HPDE6-E6E7 (cell line): ENCODE measurements around the gene SP3.

ENCODE experiments used
- DNase-seq: peaks from one replicate; pipeline ENCODE4 v3.0.0; 2011; ENCODE audit warnings: missing footprints; ENCODE audit errors: extremely low spot score

The SP3 gene

DNA sequence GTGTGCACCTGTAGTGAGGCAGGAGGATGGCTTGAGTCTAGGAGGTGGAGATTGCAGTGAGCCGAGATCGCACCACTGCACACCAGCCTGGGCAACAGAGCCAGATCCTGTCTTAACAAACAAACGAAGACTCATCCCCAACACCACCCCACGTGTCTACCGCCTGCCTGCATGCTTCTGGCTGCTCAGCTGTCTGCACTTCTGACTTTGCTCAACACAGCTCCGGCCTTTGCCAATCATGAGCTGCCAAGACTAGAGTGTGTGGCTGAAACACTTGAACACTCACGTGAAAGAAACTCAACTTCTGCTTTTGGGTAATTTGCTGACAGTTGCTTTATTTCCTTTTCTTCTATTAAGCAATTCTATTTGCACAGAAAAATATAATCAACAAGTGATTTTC lies 32.1 kb upstream of the SP3 start:
- DNase-seq = no peak

DNA sequence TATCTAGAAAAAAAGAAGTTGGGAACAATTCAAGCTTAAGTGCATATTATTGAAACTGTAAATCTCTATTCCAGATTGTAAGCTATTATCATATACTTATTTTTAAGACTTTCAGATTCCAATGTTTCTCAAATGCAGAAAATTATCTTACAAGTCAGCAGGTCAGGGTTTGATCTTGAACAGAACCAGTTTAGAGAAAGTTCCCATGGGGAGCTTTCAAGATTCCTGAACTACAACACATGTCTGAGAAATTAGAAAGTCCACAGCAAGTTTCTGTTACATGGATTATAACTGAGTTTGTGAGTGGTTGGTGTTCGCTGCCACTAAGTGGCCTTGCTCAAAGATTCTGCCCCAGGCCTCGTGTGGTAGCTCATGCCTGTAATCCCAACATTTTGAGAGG lies 31.6 kb upstream of the SP3 start:
- no peak for DNase-seq

DNA sequence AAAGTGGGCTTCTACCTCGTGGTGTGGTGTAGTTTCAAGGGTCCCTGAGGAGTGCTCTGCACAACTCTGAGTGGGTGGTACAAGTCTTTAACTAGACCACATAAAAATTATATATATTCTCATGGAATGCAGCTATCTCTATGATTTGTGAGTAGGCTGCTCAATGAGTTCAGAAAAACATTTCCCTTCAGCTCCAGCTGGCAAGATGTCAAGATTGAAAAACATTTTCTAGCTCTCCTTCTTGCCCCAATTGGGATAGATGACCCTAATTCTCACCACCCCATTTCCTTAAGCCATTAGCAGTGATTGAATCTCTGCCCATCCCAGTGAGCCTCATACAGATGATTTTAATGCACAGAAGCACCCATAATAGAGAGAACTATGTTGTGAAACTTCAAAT lies 28.3 kb upstream of the SP3 start:
- no peak for DNase-seq

DNA sequence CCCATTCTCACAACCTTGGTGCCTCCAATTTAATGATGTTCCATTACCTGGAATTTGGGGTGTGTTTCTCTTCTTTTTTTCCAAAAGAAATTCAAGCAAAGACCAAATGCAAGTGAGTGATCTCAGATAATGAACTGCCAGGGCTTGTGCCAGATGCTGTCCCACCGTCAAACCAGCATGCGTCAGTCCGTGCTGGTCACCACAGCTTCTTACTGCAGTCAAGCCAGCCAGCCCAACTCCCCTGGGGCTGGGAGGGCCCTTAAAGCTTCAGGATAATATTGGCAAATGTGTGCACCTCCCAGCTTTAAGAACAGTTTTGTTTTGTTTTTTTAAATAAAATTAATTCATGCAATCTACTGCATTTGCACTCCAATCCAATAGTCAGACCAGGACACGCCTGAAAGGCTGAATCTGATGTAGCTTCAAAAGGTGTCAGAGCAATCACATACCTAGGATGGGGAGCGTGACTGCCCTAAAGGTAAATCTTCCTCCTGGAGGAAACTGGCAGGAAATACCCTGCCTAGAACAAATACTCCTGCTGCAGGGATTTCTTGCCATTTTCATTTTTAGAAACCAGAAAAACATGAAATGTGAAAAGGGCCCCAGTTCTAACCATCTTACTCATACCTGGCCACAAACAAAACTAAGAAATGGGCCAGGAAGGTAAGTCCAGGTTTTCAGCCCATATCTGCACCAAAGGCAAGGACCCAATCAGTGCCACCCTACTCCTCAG lies 26.8 kb upstream of the SP3 start:
- no peak for DNase-seq

DNA sequence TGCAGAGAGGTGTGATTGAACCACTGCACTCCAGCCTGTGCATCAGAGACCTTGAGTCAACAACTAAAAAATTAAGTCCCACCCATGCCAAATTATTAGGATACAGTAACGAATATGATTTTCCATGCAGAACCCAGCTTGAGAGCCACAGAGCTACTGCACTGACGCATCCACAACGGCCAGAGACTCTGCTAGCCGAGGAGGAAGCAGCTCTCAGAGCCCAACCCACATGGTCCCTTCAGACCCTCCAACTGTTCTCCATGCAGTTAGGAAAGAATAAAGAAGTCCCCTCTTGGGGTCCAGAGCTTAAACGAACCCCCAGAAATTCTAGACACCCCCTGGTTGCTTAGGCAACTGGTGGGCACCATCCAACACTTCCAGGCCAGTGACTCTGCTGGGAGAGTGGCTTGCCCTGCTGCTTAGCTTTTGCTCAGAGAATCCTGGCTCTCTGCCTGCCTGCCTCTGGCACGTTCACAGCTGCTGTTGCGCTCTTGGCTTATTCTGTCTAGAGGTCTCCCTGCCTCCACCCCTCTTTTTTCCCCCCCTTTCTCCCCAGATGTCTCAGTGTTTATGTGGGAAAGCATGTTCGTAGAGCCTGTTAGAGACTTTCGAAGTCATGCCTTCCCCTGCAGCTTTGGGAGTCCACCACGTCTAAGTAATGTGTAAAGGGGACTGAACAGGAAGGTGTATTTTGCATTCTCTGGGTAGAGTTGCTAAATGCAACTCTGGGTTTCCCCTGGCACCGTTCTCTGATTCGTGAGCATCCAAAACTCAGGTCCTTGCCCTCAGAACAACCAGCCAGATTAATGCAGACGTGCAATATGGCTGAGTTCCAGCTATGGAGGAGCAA lies 26.0 kb upstream of the SP3 start:
- DNase-seq = no peak

DNA sequence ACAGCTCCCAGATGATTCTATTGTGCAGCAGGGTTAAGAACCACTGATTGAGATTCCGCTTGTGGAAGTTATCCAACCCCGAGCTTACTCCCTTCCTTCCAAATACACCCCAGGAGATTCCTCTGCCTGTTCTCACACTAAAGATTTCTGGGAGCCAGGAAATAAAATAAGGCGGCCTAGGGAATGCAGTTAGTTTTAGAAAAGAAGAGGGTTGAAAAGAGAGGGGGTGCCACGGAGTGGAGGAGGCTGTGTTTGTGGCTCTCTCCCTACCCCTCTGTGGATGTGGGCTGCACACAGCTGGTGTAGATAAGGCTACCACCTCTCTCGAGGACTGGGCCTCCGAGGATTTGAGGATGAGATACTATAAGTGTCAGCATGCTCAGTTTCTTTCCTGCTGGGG lies 25.1 kb upstream of the SP3 start:
- no peak for DNase-seq

DNA sequence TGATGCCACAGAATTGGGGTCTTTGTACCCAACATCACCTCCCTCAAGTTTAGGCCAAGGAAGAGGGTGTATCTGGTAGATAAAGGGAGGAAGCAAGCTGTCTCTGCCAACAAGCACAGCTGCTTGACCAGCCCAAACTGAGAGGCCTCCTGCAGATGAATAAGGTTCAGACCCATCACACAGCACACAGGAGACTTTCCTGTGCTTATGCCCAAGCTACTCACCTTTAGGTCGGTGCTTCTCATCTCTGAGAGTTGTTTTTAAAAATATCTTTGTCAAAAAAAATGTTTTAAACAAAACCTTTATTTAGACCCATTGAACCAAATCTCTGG lies 24.7 kb upstream of the SP3 start:
- DNase-seq = no peak

DNA sequence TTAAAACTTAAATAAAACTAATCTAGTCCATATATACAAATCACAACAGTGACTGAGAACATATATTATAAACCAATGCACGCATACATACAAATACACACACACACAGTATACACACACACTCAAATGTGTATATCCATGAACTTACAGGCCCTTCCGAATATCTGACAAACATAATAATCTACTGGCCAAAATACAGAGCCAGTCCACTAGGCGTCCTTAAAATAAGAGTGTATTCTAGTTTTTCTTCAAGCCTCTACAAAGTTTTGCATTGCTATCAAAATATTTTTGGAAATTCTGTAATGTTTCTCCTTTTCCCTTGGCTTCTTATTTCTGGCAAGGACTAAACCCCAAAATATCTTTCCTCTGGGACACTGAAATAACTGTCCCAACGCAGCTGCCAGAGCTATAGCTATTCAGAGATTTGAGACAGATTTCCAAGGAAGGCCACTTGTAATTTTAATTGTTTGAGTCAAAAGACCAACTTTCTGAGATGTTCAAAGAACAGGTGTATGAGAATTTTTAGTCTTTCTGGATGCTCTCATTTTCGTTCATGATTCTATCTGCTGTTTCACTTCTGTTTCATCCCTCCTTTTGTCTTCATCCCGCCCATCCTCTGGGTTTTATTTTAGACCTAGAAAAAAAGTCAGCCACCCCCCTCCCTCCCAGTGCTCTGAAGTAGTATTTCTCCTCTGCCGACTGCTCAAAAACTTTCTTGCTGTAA lies 24.1 kb upstream of the SP3 start:
- DNase-seq = no peak

DNA sequence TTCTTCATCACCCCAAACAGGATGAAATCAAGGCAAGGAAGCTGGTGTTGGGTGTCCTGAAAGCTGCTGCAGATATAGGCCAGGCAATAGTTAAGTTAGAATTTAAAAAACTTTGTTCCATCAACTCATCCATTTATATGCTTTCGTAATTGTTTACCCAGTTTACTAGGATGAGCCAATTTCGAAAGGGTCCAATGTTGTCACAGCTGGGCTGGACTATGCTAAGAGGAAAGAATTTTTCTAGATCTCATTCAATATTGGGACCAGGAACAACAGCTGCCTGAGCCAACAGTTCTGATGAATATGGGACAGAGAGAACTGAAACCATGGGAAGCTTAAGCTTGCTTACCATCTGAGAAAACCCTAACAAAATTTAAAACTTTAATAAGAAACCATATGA lies 21.6 kb upstream of the SP3 start:
- no peak for DNase-seq

DNA sequence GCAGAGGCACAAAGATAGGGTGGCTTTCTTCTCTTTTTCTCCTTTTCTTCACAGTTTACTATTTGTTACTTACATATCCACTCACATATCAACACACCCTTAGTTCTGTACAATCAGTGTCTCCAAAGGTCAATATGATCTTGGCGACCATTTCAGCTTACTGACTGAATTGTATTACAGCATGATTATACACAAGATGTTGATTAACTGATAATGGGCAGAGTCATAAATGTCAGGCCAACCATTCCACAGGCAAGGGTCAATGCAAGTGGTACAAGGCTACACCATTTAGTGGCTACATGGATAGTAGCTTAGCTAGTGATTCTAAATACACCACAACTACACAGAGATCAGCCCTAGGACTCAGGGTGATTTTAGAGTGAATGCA lies 20.4 kb upstream of the SP3 start:
- DNase-seq = no peak

DNA sequence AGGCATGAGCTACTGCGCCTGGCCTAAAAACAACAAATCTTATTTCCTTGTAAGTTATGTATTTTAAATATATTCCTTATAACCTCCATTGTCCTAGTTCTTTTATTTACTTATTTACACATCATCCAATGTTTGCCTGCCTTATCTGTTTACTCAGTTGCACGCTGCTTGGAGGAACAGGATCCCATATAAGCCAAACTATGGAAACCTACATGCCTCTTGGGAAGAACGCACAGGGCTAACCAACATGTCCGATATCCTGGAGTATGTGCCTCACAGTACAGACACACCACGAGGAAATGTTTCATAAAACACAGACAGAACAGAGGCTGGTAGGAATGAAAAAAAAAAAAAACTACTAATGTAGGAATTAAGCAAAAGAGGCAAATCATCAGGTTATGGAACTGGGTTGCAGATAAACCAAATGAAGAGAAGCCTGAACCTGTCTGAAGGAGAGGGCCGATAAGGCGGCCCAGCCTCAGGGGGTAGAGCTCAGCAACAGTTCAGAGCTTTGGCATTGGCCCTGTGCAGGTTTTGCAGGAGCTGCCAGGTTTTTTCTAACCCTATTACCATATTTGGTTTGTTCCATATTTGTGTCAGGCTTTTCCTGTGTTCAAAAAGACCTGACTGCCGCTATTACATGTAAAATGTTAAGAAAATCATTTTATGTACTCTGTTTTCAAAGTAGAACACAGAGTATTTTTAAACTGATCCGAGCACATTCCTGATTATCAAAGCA lies 19.9 kb upstream of the SP3 start:
- no peak for DNase-seq

DNA sequence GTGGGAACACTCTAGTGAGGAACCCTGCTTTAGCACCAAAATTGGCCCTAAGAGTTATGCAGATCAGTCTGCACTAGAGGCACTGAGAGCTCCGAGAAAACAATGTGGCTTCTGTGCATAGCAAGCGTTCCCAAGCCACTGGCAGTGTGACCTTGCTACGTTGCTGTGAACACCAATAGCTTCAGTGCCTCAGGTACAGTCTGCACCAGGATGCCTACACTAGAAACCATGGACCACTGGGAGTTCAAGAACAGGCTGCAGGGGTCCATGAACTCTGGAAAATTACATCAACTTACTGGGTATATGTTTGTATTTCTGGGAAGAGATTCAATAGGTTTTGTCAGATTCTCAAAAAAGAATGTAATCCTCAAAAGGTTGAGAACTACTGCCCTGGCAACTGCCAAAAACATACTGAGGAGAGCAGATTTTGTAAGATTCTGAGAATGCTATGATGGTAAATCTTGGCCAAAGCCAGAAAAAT lies 18.3 kb upstream of the SP3 start:
- no peak for DNase-seq

DNA sequence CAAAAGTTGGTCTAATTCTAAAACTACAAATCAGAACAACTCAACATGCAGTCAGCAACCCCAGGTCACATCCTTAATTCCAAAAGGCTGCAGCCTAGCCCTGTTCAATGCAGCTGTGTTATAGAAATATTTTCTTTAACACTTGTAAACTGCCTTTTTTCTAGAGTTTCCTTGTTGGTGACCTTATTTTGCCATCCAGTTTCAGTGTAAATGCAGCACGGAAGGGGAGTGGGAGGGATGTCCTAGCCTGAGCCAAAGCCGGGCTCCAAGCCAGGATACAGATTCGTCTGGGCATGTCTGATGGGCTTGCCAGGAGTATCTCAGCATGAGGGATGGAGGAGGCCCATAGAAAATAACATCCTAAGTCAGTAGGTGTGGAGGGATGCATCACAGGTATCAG lies 17.7 kb upstream of the SP3 start:
- DNase-seq = peak; percentile 72

DNA sequence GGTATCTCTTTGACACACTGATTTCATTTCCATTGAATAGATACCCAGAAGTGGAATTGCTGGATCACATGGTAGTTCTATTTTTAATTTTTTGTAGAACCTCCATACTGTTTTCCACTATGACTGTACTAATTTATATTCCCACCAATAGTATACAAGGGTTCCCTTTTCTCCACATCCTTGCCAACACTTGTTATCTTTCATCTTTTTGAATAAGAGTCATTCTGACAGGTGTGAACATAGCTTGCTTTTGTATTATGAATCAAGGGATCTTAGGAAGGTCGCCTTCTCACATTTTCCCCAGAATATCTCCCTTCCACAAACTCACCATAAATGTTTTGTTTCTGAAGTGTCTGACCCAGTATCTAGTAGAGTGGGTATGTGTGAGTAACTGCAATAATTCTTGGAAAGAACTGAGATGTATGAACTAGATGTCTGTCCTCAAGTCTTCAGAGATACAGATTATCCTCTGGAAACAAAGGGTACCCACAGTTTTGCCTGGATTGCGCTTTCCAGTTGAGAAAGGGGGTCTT lies 17.1 kb upstream of the SP3 start:
- DNase-seq = no peak

DNA sequence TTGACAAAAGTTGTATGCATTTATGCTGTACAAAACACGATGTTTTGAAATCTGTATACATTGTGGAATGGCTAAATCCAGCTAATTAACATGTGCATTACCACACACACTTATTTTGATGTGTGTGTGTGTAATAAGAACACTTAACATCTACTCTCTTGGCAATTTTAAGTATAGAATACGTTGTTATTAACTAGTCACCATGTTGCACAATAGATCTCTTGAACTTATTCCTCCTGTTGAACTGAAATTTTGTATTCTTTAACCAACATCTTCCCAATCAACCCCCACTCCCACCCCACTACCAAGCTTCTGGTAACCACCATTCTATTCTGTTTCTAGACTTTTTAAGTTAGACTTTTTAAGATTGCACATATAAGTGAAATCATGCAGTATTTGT lies 16.3 kb upstream of the SP3 start:
- no peak for DNase-seq

DNA sequence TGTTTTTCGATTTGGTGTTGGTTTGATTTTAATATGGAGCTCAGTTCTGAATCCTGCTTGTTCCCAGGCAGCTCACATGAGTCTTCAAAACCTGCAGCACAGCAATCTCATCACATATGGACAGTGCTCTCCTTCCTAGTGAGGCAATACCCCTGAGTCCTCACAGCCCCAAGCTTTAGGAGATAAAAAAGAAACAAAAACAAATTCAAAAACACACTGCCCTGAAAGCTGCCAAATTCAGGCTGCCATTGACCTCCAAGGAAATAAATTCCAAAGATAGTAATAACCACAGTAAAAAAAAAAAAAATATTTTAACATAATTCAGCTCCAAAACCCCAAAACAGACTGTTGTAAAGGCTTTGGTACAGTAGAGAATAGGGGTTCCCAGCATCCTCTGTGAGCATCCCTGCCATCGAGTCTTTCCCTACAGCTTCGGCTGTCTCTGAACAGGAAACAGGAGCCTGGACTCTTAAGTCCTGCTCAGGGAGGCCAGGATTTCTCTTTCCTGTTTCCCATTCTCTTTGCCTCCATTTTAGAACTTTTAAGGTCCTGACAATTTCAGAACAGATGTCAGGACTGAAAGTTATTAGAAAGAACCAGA lies 14.7 kb upstream of the SP3 start:
- DNase-seq = no peak

DNA sequence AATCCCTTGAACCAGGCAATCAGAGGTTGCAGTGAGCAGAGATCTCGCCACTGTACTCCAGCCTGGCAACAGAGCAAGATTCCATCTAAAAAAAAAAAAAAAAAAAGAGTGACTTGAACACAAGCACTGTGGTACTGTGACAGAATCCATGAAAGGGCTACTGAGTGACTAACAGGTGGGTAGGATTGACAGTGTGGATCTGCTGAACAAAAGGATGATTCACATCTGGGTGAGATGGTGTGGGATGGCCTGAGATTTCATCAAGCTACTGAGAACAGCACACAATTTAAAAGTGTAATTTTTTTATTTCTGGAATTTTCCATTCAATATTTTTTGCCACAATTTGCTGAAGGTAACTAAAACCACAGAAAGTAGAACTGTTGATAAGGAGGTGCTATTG lies 13.3 kb upstream of the SP3 start:
- DNase-seq = no peak

DNA sequence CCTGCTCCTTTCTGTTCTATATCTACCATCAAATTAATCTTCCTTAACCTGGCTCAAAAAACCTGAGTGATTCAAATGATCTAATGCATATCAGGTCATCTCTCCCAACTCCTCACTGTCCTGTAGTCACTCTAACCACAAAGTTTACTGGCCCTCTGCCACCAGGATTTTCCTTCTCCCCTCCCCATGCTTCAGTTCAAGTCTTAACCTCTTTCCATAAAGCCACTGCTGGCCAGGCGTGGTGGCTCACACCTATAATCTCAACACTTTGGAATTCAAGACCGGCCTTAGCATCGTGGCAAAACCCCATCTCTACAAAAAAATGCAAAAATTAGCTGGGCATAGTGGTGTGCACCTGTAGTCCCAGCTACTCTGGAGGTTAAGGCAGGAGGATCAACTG lies 7.5 kb upstream of the SP3 start:
- DNase-seq = no peak

DNA sequence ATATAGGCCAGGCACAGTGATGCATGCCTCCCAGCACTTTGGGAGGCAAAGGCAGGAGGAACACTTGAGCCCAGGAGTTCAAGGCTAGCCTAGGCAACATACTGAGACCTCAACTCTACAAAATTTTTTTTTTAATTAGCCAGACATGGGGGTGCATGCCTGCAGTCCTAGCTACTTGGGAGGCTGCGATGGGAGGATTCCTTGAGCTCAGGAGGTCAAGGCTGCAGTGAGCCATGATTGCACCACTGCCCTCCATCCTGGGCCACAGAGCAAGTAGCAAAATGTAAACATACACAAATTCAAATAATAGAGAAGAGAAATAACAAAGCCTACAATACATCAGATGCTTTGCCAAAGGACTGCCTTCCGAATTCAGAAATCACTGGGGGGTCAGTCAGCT lies 7.0 kb upstream of the SP3 start:
- DNase-seq = no peak

DNA sequence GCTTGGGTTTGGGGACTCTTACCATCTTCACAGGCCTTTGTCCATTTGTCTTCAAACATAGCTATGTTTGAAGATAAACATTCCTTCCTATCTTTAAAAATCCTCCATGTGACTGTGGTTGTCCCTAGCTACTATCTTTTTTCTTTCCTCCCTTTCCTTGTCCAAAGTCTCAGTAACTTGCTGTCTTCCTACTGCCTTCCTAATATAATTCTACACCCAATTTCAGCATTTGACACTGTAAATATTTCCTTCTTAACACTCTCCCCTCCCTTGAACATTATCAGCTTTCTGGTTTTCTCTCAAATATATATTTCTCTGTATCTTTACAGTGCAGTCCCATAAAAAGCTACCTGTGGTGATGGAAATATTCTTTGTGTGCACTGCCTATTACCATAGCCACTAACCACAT lies 5.3 kb upstream of the SP3 start:
- DNase-seq = no peak

DNA sequence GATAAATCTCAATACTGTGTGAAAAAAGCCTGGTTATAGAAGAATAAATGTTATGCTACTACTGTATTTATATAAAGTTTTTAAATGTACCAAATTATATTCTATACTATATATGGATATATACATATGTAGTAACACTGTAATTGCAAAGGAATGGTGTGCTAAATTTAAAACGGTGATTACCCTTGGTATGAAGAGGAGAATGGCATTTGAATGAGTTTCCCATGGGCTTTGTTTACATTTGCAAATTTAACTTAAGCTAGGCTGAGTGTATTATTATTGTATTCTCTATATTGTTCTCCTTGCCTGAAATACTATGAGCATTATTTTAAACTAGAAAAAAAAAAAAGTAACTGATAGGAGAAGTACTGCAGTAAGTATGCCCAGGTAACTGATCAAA lies 4.7 kb upstream of the SP3 start:
- no peak for DNase-seq
